ENCODE measurements around the gene KCNQ1.

The KCNQ1 gene

DNA sequence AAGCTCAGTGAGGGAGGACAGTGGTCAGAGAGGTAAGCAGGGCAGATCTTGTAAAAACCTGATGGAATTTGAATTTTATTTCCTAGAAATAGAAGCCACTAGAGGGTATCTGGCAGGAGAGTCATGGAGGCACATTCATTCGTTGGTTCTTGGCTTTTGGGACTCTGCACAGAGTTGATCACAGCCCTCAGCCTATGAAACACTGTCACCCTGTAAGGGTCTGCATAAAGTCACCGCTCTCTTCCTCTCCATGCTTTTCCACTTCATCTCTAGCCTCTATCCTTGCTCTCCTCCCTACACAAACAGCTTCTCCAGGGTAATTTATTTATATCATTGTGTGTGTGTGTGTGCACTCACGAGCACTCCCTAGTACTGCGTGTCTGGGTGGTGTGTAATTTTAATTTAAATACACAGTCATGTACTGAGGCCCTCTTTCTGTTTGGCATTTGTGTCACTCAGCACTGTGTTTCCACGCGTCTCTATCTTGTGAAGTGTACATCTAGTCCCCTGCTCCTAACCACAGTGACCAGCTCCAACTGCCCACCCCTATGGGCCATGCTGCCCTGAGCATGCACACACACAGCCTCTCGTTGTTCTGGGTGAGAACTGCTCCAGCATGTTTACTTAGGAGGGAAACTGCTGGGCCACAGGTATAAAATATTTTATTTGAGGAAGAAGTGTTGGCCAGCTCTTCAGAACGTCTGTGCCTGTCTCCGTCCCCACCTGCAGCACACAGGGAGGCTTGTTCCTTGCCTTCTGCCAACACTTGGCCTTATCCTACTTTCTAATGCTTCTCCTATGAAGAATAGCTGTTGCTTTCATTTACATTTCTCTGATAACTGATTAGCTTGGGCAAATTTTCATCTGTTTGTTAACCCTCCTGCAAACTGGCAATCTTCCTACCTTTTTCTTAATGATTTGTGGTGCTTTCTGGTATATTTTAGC, 250.5 kb downstream of the KCNQ1 start:
- peak overlapping the region; percentile 25; the same call in 1 of the 2 replicates for H3K27ac ChIP-seq
- TF ChIP-seq, protein P1, sequence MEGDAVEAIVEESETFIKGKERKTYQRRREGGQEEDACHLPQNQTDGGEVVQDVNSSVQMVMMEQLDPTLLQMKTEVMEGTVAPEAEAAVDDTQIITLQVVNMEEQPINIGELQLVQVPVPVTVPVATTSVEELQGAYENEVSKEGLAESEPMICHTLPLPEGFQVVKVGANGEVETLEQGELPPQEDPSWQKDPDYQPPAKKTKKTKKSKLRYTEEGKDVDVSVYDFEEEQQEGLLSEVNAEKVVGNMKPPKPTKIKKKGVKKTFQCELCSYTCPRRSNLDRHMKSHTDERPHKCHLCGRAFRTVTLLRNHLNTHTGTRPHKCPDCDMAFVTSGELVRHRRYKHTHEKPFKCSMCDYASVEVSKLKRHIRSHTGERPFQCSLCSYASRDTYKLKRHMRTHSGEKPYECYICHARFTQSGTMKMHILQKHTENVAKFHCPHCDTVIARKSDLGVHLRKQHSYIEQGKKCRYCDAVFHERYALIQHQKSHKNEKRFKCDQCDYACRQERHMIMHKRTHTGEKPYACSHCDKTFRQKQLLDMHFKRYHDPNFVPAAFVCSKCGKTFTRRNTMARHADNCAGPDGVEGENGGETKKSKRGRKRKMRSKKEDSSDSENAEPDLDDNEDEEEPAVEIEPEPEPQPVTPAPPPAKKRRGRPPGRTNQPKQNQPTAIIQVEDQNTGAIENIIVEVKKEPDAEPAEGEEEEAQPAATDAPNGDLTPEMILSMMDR (conservative IDR thresholded peaks at IDR 0.05): no peak

DNA sequence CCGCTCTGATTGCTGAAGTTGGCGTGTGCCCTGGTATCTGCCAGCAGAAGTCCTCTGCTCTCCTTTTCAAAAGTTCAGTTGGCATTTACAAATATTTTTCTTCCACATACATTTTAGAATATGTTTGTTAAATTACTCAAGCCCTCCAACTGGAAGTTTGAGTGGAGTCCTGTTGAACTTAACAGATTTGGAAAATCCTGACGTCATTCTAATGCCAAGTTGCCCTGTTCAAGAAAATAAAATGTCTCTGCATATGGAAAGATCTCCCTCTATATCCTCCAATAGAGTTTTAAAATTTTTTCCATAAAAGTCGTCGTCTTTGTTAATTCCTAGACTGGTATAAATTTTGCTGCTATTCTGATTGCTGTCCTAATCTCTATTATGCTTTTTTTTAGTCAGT, 251.6 kb downstream of the KCNQ1 start:
- TF ChIP-seq, protein P1 (conservative IDR thresholded peaks at IDR 0.05): no peak
- no peak overlapping the region for H3K27ac ChIP-seq

DNA sequence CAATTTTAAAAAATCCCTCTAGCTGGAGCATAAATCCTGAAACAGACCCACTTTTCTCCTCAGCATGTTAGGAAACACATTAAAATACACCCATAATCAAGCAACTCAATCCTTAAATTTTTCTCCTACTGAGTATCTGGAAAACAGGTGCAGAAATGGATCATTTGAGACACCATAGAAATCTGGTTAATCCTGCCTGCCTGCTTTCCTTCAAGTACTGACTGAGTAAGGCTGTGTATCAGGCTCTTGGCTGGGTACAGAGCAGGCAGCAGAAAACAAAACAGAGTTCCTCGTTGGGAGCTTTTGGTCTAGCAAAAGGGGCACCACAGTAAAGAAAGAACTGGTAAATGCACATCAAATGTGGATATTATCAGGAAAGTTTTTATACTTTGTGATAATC, 253.1 kb downstream of the KCNQ1 start:
- H3K27ac ChIP-seq: no peak overlapping the region
- TF ChIP-seq, protein P1 (conservative IDR thresholded peaks at IDR 0.05): no peak

DNA sequence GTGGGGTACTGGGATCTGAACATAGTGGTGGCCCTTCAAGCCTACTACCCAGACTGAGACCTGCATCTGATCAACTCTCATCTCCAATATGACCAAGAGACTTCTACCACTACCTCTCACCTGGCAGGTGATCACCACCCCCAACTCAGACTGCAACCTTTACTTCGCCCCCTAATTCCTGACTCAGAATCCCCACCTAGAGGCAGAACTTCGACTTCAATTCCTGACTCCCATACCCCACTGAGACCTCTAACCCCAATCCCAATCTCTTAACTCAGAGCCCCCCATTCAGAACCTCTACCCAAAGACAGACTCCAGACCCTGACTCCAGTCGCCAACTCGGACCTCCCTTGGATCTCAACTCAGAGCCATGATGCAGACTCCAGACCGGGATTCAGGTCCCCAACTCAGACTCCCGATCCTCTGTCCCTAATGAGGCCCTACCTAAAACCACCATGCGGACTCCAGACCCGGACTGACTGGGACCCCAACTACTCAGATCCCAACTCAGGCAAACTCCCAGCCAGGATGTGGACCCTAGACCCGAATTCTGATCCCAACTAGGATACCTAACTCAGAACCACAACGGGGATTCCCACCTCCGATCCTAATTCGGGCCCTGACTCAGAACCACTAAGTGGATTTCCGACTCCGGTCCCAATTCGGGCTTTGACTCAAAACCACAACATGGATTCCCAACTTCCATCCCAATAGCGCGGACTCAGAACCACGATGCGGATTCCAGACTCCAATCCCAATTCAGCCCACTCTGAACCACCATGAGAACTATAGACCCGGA, 253.8 kb downstream of the KCNQ1 start:
- TF ChIP-seq, protein P1 (conservative IDR thresholded peaks at IDR 0.05): no peak
- peak overlapping the region; percentile 87; the same call in 1 of the 2 replicates for H3K27ac ChIP-seq

DNA sequence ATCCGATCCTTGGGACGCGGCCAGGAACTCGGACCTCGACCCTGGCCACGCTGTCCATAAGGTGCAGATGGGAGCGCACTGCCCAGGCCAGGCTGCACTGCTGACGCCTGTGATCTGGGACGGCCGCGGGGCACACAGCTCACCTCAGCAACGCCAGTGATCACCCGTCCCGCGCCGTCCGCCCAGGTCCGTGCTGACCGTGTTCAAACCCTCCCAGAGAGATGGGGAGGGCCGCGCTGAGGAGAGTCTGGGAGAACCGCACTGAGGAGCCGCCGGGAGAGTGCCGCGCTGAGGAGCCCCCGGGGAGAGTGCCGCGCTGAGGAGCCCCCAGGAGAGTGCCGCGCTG, 254.3 kb downstream of the KCNQ1 start:
- TF ChIP-seq, protein P1 (conservative IDR thresholded peaks at IDR 0.05): no peak
- H3K27ac ChIP-seq: peak overlapping the region; percentile 87; the same call in 1 of the 2 replicates

DNA sequence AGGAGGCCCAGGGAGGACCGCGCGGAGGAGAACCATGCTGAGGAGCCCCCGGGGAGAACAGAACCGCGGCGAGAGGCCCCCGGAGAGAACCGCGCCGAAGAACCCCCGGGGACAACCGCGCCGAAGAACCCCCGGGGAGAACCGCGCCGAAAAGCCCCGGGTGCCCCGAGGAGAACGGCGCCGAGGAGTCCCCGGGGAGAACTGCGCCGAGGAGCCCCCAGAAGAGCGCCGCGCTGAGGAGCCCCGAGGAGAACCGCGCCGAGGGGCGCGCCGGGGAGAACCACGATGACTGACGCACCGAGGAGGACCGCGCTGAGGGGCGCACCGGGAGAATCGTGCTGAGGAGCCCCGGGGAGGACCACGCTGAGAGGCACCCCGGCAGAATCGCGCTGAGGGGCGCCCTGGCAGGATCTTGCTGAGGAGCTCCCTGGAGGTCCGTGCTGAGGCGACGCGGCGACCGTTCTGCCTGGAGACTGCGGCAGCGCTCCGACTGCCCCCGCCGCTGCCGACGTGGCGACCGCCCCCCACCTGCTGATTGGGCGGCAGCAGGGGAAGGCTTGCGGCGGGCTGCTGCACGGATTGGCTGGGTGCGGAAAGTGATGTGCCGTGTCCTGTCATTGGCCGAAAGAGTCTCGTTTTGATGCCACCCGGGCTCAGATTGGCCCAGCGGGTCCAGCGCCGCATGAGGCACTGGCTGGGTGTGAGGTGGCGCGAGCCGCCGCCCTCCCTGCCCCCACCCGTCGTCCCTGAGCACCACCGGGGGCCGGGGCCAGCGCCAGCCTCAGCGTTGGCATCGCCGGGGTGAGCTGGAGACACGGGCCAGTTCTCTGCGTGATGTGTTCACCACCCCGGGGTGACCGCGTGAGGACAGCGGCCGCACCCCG, 255.0 kb downstream of the KCNQ1 start, which contains the start of gene KCNQ1OT1:
Gene KCNQ1OT1, minus strand, starts transcription at position 464 of the 884 bp plus-strand sequence.
- peak within 1 kb of the TSS; percentile 87 for H3K27ac ChIP-seq
- TF ChIP-seq, protein P1 (conservative IDR thresholded peaks at IDR 0.05): no peak

Data from VCaP (cell line).